GM23338 (cell line): ENCODE data around the gene ING5. TPM values are rescaled to one million over a fixed set of nuclear protein-coding genes. Genes with fewer than 3 reads are reported as not detected.

Source experiments
- ATAC-seq: fragments of 200-7000 bp; cut with Tn5 transposase; 3 replicates; pipeline ENCODE4 v1.9.1; 2020
- DNase-seq: peaks from one replicate; pipeline ENCODE4 v3.0.0-alpha.2; 2015; ENCODE audit warnings: low spot score
- H2AFZ ChIP-seq: fragments of 200-600 bp; sonication (generic); 2 replicates; pipeline ENCODE4 v1.8.0; 2016; ENCODE audit warnings: antibody characterized with exemption, mild to moderate bottlenecking, moderate library complexity
- H3F3A ChIP-seq: fragments of 200-600 bp; sonication (generic); replicated peaks from 2 replicates; pipeline ENCODE4 v1.8.0; 2017; ENCODE audit warnings: antibody characterized with exemption, mixed run types, low read depth
- H3K27ac ChIP-seq: fragments of 200-600 bp; sonication (generic); 2 replicates; pipeline ENCODE4 v1.6.1; 2016; ENCODE audit warnings: low read depth
- H3K27me3 ChIP-seq: fragments of 200-600 bp; sonication (generic); 2 replicates; pipeline ENCODE4 v1.8.0; 2016; ENCODE audit warnings: mild to moderate bottlenecking, mixed run types, moderate library complexity; ENCODE audit not compliant: insufficient read depth
- H3K36me3 ChIP-seq: fragments of 200-600 bp; sonication (generic); 2 replicates; pipeline ENCODE4 v1.8.0; 2016; ENCODE audit warnings: mild to moderate bottlenecking; ENCODE audit not compliant: insufficient read depth
- H3K4me1 ChIP-seq: fragments of 200-600 bp; sonication (generic); 2 replicates; pipeline ENCODE4 v1.8.0; 2016; ENCODE audit warnings: mild to moderate bottlenecking, moderate library complexity; ENCODE audit not compliant: insufficient read depth
- H3K4me2 ChIP-seq: fragments of 200-600 bp; sonication (generic); 2 replicates; pipeline ENCODE4 v1.7.1; 2017; ENCODE audit warnings: mixed run types
- H3K4me3 ChIP-seq: fragments of 200-600 bp; sonication (generic); 2 replicates; pipeline ENCODE4 v1.6.1; 2016; ENCODE audit warnings: mixed run types
- H3K79me2 ChIP-seq: fragments of 200-600 bp; sonication (generic); replicated peaks from 2 replicates; pipeline ENCODE4 v1.8.0; 2017; ENCODE audit warnings: mild to moderate bottlenecking; ENCODE audit not compliant: insufficient read depth
- H3K9me2 ChIP-seq: fragments of 200-600 bp; sonication (generic); 2 replicates; pipeline ENCODE4 v1.8.0; 2017; ENCODE audit not compliant: insufficient read depth
- H4K20me1 ChIP-seq: fragments of 200-600 bp; sonication (generic); replicated peaks from 2 replicates; pipeline ENCODE4 v1.8.0; 2017; ENCODE audit warnings: mild to moderate bottlenecking; ENCODE audit not compliant: insufficient read depth
- H3K27ac Mint-ChIP-seq: 2 replicates; pipeline ENCODE4 v1.8.0; 2020; ENCODE audit warnings: inconsistent platforms, mild to moderate bottlenecking, moderate library complexity, mixed read lengths
- H3K27me3 Mint-ChIP-seq: 3 replicates; pipeline ENCODE4 v1.8.0; 2022; ENCODE audit warnings: low read depth, mild to moderate bottlenecking, moderate library complexity, mixed read lengths, inconsistent platforms; ENCODE audit not compliant: insufficient read depth, poor library complexity
- H3K36me3 Mint-ChIP-seq: 3 replicates; pipeline ENCODE4 v1.8.0; 2021; ENCODE audit warnings: low read depth, mild to moderate bottlenecking, inconsistent platforms, moderate library complexity, mixed read lengths
- H3K4me1 Mint-ChIP-seq: 3 replicates; pipeline ENCODE4 v1.8.0; 2020; ENCODE audit warnings: mild to moderate bottlenecking, inconsistent platforms, mixed read lengths
- H3K4me3 Mint-ChIP-seq: 3 replicates; pipeline ENCODE4 v1.8.0; 2021; ENCODE audit warnings: moderate library complexity, mild to moderate bottlenecking, inconsistent platforms, mixed read lengths
- H3K9me3 Mint-ChIP-seq: 3 replicates; pipeline ENCODE4 v1.8.0; 2020; ENCODE audit warnings: moderate library complexity, mild to moderate bottlenecking, inconsistent platforms, mixed read lengths
- CREB1 ChIP-seq: fragments of 250-450 bp; sonication (Bioruptor Pico); IDR thresholded peaks from 2 replicates; pipeline ENCODE4 v1.5.0; 2020; ENCODE audit warnings: low read depth, mild to moderate bottlenecking, moderate library complexity
- ETS1 ChIP-seq: IDR thresholded peaks from 2 replicates; pipeline ENCODE4 v1.6.1; 2016; ENCODE audit warnings: antibody characterized with exemption
- EZH2 ChIP-seq: fragments of 200-600 bp; sonication (generic); IDR thresholded peaks from one replicate; pipeline ENCODE4 v1.8.0; 2017; ENCODE audit warnings: antibody characterized with exemption, mild to moderate bottlenecking, low read depth; ENCODE audit not compliant: unreplicated experiment
- EZH2phosphoT487 ChIP-seq: fragments of 200-600 bp; sonication (generic); IDR thresholded peaks from one replicate; pipeline ENCODE4 v1.8.1; 2018; ENCODE audit warnings: antibody characterized with exemption; ENCODE audit not compliant: unreplicated experiment
- JUNB ChIP-seq: IDR thresholded peaks from one replicate; pipeline ENCODE4 v1.6.1; 2016; ENCODE audit warnings: antibody characterized with exemption; ENCODE audit not compliant: unreplicated experiment
- NANOG ChIP-seq: IDR thresholded peaks from 2 replicates; pipeline ENCODE4 v1.6.1; 2016; ENCODE audit warnings: antibody characterized with exemption, borderline replicate concordance
- POLR2AphosphoS5 ChIP-seq: IDR thresholded peaks from 2 replicates; pipeline ENCODE4 v1.6.1; 2016; ENCODE audit warnings: antibody characterized with exemption, low read depth
- STAT1 ChIP-seq: IDR thresholded peaks from one replicate; pipeline ENCODE4 v1.6.1; 2016; ENCODE audit warnings: antibody characterized with exemption; ENCODE audit not compliant: unreplicated experiment
- ZNF114 ChIP-seq: fragments of 250-450 bp; sonication (Bioruptor Pico); IDR thresholded peaks from 2 replicates; pipeline ENCODE4 v1.5.0; 2020; ENCODE audit warnings: mild to moderate bottlenecking, moderate library complexity
- ZNF331 ChIP-seq: fragments of 250-450 bp; sonication (Bioruptor Pico); IDR thresholded peaks from 2 replicates; pipeline ENCODE4 v1.5.0; 2020; ENCODE audit warnings: low read depth, mild to moderate bottlenecking, moderate library complexity
- ZNF462 ChIP-seq: fragments of 250-450 bp; sonication (Bioruptor Pico); IDR thresholded peaks from 2 replicates; pipeline ENCODE4 v1.5.0; 2020; ENCODE audit warnings: mild to moderate bottlenecking, moderate library complexity
- polyA plus RNA-seq: library from polyadenylated mRNA; unstranded; fragments of >200 nt; fragmentation: Nextera tagmentation; extraction: Ambion mirVana; gene quantifications from 2 replicates; pipeline ENCODE4 v1.2.1, GENCODE V29; 2016
- total RNA-seq: library from RNA; depleted of rRNA; stranded (reverse); fragments of >200 nt; shearing (Covaris generic); gene quantifications from 2 replicates; pipeline ENCODE4 v1.2.3, GENCODE V29; 2014
- TF ChIP-seq, protein P1 (sequence below): IDR thresholded peaks from one replicate; pipeline ENCODE4 v1.6.1; 2018; ENCODE audit warnings: antibody characterized with exemption; ENCODE audit not compliant: unreplicated experiment
- TF ChIP-seq, protein P2 (sequence below), 2 experiments: fragments of 200-600 bp in 1 of 2; sonication (generic) in 1 of 2; conservative IDR thresholded peaks; 2 replicates each; pipeline versions ENCODE4 v1.5.1 to v1.6.1; 2016 to 2017; ENCODE audit warnings: antibody characterized with exemption in 2 of 2, low read depth in 2 of 2, mild to moderate bottlenecking in 2 of 2, moderate library complexity in 1 of 2

The ING5 gene
- total and polyA plus RNA-seq, 2 experiments from 2014 or later, result 25.7 to 42.5 TPM

GRCh38 chr2:241678784-241679540 is 22.9 kb upstream of the ING5 start:
- peaks cover 77% of the 10 kb centered on the region for H3K36me3 Mint-ChIP-seq
- H3K4me3 ChIP-seq, result no peak overlapping the region
- peaks cover 14% of the 10 kb centered on the region for H3K27me3 Mint-ChIP-seq
- H3K36me3 ChIP-seq, result peaks cover 19% of the 10 kb centered on the region
- no peak overlapping the region for H2AFZ ChIP-seq
- DNase-seq, result no peak
- H3K27me3 ChIP-seq, result no peaks in the 10 kb centered on the region
- H3K79me2 ChIP-seq, result peaks cover 26% of the 10 kb centered on the region; the same call in 1 of the 2 replicates
- no peak overlapping the region for H3K27ac Mint-ChIP-seq
- no peak overlapping the region for H3K4me3 Mint-ChIP-seq
- no peak overlapping the region for H3K27ac ChIP-seq
- H3K9me2 ChIP-seq, result no peaks in the 10 kb centered on the region
- H4K20me1 ChIP-seq, result peaks cover 17% of the 10 kb centered on the region
- no peaks in the 10 kb centered on the region for H3K9me3 Mint-ChIP-seq
- TF ChIP-seq ZNF331 (CRISPR knock-in tag) (no peak), JUNB (no peak), POLR2AphosphoS5 (no peak), ETS1 (no peak), ZNF114 (no peak), EZH2phosphoT487 (no peak), NANOG (no peak), ZNF462 (CRISPR knock-in tag) (no peak), CREB1 (CRISPR knock-in tag) (no peak), EZH2 (no peak), STAT1 (no peak)
- TF ChIP-seq, protein P1, sequence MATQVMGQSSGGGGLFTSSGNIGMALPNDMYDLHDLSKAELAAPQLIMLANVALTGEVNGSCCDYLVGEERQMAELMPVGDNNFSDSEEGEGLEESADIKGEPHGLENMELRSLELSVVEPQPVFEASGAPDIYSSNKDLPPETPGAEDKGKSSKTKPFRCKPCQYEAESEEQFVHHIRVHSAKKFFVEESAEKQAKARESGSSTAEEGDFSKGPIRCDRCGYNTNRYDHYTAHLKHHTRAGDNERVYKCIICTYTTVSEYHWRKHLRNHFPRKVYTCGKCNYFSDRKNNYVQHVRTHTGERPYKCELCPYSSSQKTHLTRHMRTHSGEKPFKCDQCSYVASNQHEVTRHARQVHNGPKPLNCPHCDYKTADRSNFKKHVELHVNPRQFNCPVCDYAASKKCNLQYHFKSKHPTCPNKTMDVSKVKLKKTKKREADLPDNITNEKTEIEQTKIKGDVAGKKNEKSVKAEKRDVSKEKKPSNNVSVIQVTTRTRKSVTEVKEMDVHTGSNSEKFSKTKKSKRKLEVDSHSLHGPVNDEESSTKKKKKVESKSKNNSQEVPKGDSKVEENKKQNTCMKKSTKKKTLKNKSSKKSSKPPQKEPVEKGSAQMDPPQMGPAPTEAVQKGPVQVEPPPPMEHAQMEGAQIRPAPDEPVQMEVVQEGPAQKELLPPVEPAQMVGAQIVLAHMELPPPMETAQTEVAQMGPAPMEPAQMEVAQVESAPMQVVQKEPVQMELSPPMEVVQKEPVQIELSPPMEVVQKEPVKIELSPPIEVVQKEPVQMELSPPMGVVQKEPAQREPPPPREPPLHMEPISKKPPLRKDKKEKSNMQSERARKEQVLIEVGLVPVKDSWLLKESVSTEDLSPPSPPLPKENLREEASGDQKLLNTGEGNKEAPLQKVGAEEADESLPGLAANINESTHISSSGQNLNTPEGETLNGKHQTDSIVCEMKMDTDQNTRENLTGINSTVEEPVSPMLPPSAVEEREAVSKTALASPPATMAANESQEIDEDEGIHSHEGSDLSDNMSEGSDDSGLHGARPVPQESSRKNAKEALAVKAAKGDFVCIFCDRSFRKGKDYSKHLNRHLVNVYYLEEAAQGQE, result no peak
- TF ChIP-seq, protein P2, sequence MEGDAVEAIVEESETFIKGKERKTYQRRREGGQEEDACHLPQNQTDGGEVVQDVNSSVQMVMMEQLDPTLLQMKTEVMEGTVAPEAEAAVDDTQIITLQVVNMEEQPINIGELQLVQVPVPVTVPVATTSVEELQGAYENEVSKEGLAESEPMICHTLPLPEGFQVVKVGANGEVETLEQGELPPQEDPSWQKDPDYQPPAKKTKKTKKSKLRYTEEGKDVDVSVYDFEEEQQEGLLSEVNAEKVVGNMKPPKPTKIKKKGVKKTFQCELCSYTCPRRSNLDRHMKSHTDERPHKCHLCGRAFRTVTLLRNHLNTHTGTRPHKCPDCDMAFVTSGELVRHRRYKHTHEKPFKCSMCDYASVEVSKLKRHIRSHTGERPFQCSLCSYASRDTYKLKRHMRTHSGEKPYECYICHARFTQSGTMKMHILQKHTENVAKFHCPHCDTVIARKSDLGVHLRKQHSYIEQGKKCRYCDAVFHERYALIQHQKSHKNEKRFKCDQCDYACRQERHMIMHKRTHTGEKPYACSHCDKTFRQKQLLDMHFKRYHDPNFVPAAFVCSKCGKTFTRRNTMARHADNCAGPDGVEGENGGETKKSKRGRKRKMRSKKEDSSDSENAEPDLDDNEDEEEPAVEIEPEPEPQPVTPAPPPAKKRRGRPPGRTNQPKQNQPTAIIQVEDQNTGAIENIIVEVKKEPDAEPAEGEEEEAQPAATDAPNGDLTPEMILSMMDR (conservative IDR thresholded peaks at IDR 0.05; ENCODE audit: low read depth in 2 of 2), result no peak
- H3K4me1 Mint-ChIP-seq, result peaks cover under 1% of the 10 kb centered on the region; the same call in 1 of the 3 replicates
- no peak overlapping the region for H3K4me2 ChIP-seq
- ATAC-seq, result no peak
- H3F3A ChIP-seq, result no peaks in the 10 kb centered on the region; the same call in none of the 2 replicates
- H3K4me1 ChIP-seq, result no peaks in the 10 kb centered on the region
